Fibroblast of mammary gland (primary cell): ENCODE results near the gene ZFYVE28.

Experiments
- DNase-seq: peaks from one replicate; pipeline ENCODE4 v3.0.0-alpha.2; 2010; ENCODE audit warnings: low read depth
- H3K4me3 ChIP-seq: 2 replicates; pipeline ENCODE4 v1.5.1; 2011; ENCODE audit warnings: low read depth, mild to moderate bottlenecking, low read length, moderate library complexity; ENCODE audit not compliant: control insufficient read depth
- TF ChIP-seq, protein P1 (sequence below): conservative IDR thresholded peaks from 2 replicates; pipeline ENCODE4 v1.5.1; 2011; ENCODE audit warnings: low read depth, low read length, inconsistent platforms; ENCODE audit not compliant: control insufficient read depth, insufficient read depth

The ZFYVE28 gene

GRCh38 chr4:2322227-2322626, 96.2 kb downstream of the ZFYVE28 start:
- DNase-seq: no peak
- no peak overlapping the region for H3K4me3 ChIP-seq
- TF ChIP-seq, protein P1, sequence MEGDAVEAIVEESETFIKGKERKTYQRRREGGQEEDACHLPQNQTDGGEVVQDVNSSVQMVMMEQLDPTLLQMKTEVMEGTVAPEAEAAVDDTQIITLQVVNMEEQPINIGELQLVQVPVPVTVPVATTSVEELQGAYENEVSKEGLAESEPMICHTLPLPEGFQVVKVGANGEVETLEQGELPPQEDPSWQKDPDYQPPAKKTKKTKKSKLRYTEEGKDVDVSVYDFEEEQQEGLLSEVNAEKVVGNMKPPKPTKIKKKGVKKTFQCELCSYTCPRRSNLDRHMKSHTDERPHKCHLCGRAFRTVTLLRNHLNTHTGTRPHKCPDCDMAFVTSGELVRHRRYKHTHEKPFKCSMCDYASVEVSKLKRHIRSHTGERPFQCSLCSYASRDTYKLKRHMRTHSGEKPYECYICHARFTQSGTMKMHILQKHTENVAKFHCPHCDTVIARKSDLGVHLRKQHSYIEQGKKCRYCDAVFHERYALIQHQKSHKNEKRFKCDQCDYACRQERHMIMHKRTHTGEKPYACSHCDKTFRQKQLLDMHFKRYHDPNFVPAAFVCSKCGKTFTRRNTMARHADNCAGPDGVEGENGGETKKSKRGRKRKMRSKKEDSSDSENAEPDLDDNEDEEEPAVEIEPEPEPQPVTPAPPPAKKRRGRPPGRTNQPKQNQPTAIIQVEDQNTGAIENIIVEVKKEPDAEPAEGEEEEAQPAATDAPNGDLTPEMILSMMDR: no peak

GRCh38 chr4:2321279-2322196, 96.9 kb downstream of the ZFYVE28 start:
- H3K4me3 ChIP-seq: no peak overlapping the region

GRCh38 chr4:2320746-2321145, 97.7 kb downstream of the ZFYVE28 start:
- DNase-seq: no peak
- no peak overlapping the region for H3K4me3 ChIP-seq
- TF ChIP-seq, protein P1: no peak

More at GRCh38 chr4:2321279-2322196, 96.9 kb downstream of the ZFYVE28 start:
- TF ChIP-seq, protein P1: no peak
- no peak for DNase-seq

DNA sequence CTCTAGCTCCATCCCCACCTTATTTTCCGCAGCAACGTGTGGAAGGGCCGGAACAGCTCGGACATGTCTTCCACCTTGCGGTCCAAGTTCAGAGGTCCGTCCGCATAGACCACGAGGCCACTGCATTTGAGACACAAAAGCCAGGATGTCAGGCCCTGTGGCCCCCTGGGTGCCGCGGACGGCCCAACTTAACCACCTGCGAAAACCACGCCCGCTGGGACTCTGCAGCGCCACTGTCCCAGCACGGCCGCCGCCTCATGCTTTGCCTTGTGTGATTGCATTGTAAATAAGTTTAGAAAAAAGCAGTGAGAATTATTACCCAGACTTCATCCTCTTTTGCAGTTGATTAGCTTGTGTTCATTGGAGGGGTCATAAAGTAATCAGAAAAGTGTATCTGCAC, 98.3 kb downstream of the ZFYVE28 start:
- no peak for DNase-seq
- H3K4me3 ChIP-seq: no peak overlapping the region
- TF ChIP-seq, protein P1: no peak

DNA sequence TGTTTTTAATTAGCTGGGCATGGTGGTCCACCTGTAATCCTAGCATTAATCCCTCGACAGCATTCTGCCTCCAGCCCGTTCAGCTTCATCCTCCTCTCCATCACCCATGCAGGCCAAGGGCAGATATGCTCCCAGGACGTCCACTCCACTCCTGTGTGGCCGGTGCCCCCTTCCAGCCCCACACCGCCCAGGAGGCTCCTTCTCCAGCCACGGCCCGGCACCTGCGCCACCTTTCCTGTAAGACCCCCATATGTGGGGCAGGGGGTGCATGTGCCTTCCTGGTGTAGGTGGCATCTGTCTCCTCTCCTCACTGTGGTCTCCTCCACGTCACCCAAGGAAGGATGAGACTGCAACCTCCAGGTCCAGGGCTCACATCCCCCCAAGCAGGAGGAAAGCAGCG, 99.6 kb downstream of the ZFYVE28 start:
- TF ChIP-seq, protein P1: no peak

DNA sequence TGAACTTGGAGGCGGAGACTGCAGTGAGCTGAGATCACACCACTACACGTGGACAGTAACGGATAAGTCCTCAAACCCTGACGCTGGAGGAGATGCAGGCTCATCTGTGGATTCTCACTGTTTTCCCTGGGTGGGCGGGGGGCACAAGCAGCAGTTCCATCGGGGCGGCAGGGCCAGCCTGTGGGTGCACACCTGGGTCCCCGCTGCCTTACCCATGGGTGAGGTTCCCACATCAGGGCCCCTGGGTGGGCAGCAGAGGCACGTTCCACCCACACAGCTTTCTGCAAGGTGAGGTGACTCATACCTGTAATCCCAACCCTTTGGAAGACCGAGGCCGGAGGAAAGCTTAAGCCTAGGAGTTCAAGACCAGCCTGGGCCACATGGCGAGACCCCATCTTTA, 100.0 kb downstream of the ZFYVE28 start:
- H3K4me3 ChIP-seq: no peak overlapping the region
- no peak for DNase-seq
- TF ChIP-seq, protein P1: no peak

More for the DNA sequence above, 99.6 kb downstream of the ZFYVE28 start:
- no peak overlapping the region for H3K4me3 ChIP-seq
- no peak for DNase-seq

DNA sequence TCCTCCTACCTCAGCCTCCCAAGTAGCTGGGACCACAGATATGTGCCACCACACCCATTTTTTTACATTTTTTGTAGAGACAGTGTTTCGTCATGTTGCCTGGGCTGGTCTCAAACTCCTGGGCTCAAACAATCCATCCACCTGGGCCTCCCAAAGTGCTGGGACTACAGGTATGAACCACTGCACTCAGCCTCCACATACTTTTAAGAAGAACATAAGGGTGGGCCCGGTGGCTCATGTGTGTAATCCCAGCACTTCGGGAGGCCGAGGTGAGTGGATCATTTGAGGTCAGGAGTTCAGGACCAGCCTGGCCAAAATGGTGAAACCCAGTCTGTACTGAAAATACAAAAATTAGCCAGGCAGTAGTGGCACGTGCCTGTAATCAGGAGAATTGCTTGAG, 105.1 kb downstream of the ZFYVE28 start:
- no peak for DNase-seq
- TF ChIP-seq, protein P1: no peak
- H3K4me3 ChIP-seq: no peak overlapping the region
